ACHN (cell line): ENCODE data around the gene DAB1.
"Not testable (repeated sequence)": the region's sequence is repeated elsewhere in the genome, so short reads cannot be mapped to it uniquely, and the experiment has no call there.

Experiments
- DNase-seq: peaks from one replicate; pipeline ENCODE4 v3.0.0-alpha.2; 2015
- in situ Hi-C: cut with HindIII; loops from 2 replicates; pipeline ENCODE4 v1.10.0; 2017; ENCODE audit warnings: low sequenced_read_pairs, low pct_ligation_motif_present, low pct_unique_long_range_greater_than_20kb

Gene DAB1

GRCh38 chr1:57088653-57089052 lies 335.2 kb downstream of the DAB1 start:
- no peak for DNase-seq

GRCh38 chr1:57087660-57088059 lies 336.2 kb downstream of the DAB1 start:
- in situ Hi-C loops, DNase-seq: not testable (repeated sequence)

More at GRCh38 chr1:57088653-57089052, 335.2 kb downstream of the DAB1 start:
- in situ Hi-C loops = no loop called here

- in situ Hi-C loops = no loop called here
- DNase-seq = no peak
Measured at GRCh38 chr1:57086154-57086553, 337.7 kb downstream of the DAB1 start.

- DNase-seq = no peak
- in situ Hi-C loops = no loop called here
Measured at GRCh38 chr1:57084701-57085100, 339.2 kb downstream of the DAB1 start.

- in situ Hi-C loops = no loop called here
- DNase-seq = no peak
Measured at GRCh38 chr1:57082711-57083439, 341.0 kb downstream of the DAB1 start.

- no peak for DNase-seq
- in situ Hi-C loops = no loop called here
Measured at GRCh38 chr1:57079454-57080157, 344.3 kb downstream of the DAB1 start.

- DNase-seq = no peak
- in situ Hi-C loops = no loop called here
Measured at GRCh38 chr1:57072401-57073110, 351.3 kb downstream of the DAB1 start.

GRCh38 chr1:57067863-57068262 lies 356.0 kb downstream of the DAB1 start:
- in situ Hi-C loops = no loop called here
- DNase-seq = no peak

GRCh38 chr1:57066980-57067610 lies 356.8 kb downstream of the DAB1 start:
- in situ Hi-C loops = no loop called here
- DNase-seq = no peak

- DNase-seq = no peak
Measured at GRCh38 chr1:57065442-57065841, 358.4 kb downstream of the DAB1 start.

GRCh38 chr1:57064379-57065140 lies 359.3 kb downstream of the DAB1 start:
- in situ Hi-C loops = no loop called here
- no peak for DNase-seq

More at GRCh38 chr1:57065442-57065841, 358.4 kb downstream of the DAB1 start:
- in situ Hi-C loops = no loop called here

- DNase-seq = no peak
- in situ Hi-C loops = no loop called here
Measured at GRCh38 chr1:57063406-57064125, 360.3 kb downstream of the DAB1 start.

GRCh38 chr1:57061369-57061768 lies 362.5 kb downstream of the DAB1 start:
- in situ Hi-C loops = no loop called here
- no peak for DNase-seq

- DNase-seq = no peak
- in situ Hi-C loops = no loop called here
Measured at GRCh38 chr1:57060451-57060850, 363.4 kb downstream of the DAB1 start.

GRCh38 chr1:57058652-57059501 lies 365.0 kb downstream of the DAB1 start:
- no peak for DNase-seq
- in situ Hi-C loops = no loop called here

GRCh38 chr1:57048856-57049255 lies 375.0 kb downstream of the DAB1 start:
- in situ Hi-C loops = no loop called here
- DNase-seq = no peak

- in situ Hi-C loops = no loop called here
- DNase-seq = no peak
Measured at GRCh38 chr1:57046462-57046861, 377.4 kb downstream of the DAB1 start.
